GM11168 (cell line): ENCODE data around the gene LAMP5.

Experiments used
- in situ Hi-C: fragments of 300-500 bp; cut with MboI; formaldehyde crosslinking; loops from one replicate; pipeline ENCODE4 v1.12.0; 2022; ENCODE audit warnings: low sequenced_read_pairs; ENCODE audit not compliant: unreplicated experiment

LAMP5 gene

DNA sequence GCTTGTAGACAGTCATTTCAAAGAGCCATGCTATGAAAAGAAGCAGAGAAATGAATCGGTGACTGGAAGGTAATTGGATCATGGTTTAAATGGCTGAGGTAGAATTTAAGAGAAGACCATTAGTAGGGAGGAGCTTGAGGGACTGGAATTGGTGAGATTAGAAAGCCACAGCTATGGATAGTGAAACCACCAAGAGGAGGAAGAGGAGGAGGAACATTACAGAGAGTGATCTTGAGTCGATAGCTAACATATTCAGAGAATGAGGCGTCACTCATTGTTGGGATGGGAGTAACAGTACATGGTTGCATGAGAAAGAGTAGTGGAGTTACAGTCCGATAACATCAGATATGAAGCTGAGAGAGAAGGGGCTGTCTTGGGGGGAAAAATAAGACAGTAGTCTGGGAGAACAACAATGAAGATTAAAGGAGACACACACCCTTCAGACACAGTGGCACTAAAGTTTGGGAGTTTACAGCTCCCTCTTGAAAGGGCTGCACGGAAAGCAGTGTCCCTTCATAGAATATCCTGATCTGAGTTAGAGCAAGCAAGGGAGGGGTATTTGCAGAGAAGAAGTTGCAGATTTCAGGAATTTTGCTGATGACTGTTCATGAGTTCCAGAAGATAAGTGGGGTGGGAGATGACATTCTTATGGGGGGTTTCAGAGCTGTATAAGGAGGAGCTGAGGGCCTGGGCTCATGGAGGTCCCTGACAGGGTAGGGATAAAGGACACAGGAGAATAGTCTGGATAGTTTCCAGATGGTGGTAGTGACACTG, 15.1 kb upstream of the LAMP5 start:
- in situ Hi-C loops: no loop called here

GRCh38 chr20:9500121-9500520, 14.3 kb upstream of the LAMP5 start:
- in situ Hi-C loops: no loop called here

- in situ Hi-C loops: no loop called here
Observed at GRCh38 chr20:9501473-9501872, 12.9 kb upstream of the LAMP5 start.

DNA sequence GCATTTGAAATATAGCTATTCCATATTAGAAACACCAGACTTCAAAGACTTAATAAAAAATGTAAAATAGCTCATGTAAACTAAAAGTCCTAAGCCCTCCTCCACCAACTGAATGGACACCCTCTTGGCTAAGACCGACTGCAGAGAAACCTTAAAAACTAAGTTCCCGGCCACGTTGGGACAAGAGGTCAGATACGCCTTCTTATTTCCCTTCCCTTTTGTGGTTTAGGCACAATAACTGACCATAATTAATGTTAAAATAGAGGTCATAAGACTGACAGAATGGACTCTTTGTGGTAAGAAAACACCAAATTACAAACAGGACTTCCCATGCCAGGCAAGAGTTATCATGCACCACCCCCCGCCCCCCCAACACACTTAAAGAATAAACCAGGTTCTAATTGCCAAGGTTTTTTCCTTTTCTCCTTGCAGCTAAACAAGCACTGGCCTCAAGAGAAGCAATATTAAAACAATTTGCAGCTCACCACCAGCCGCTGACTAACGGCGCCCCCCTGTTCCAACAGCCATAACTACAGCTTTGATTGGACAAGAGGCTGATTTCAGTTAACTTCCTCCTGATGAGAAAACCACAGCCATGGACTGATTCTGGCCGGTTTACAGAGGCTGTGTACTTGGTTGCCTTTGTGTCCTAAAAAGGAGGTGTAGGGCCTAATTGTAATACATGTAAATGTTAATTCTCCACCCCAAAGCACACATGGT, 10.7 kb upstream of the LAMP5 start:
- in situ Hi-C loops: no loop called here

- in situ Hi-C loops: no loop called here
Observed at GRCh38 chr20:9506280-9506821, 8.0 kb upstream of the LAMP5 start.

GRCh38 chr20:9506964-9507369, 7.4 kb upstream of the LAMP5 start:
- in situ Hi-C loops: no loop called here

DNA sequence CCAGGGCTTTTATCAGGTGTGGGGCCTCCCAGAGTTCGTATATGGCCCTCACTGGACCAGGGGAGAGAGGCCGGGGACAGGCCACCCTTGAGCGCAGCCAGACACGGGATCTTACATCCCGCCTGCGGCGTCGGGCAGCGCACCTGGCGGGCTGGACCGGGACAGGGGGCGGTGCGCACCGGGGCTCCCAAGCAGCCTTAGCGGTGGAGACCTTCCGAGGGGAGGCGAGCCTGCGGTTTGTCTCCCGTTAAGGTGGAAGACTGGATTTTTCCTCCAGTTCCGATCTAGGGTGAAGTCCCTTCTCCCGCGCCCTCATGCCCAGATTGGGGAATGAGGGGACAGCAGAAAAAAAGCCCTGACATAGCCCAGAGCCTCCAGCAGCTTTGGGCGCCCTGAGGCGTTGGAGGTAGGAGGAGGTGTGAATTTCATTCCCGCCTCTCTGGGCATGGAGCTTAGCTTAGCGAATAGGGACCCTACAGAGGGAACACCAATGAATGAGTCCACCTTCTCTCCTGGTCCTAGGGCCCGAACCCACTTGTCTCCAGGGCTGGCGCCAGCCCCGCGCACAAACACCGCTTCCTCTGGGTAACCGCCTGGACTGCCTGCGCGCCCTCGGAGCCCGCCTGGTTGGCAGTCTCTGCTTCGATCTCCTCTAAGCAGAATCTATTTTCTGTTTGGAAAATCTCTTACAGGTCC, 6.7 kb upstream of the LAMP5 start:
- in situ Hi-C loops: no loop called here

GRCh38 chr20:9508240-9508661, 6.1 kb upstream of the LAMP5 start:
- in situ Hi-C loops: no loop called here

- in situ Hi-C loops: no loop called here
Observed at GRCh38 chr20:9508696-9509178, 5.7 kb upstream of the LAMP5 start.

DNA sequence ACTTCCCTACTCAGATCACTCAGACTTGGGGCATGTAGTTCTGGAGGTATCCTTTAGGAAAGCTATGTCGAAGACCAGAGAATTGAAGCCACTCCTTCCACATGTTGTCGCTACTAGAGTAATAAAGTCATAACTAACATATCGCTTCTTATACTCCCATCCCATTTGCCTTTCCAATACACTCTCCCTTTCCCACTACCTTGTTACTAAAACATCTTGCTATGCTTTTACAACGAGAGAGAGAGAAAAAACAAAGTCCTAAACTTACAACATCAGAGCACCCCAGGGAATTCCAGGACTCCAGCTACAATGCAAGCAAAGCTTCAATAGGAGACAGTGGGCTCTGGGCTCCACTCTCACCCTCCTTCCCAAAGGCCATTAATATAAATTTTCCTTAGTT, 5.1 kb upstream of the LAMP5 start:
- in situ Hi-C loops: no loop called here

- in situ Hi-C loops: loop anchor here (10.0 kb wide), 3 partner anchors 46 to 96 kb away; no protein-coding TSS in a partner anchor
Observed at GRCh38 chr20:9510911-9511310, 3.5 kb upstream of the LAMP5 start.

GRCh38 chr20:9514072-9514460, 324 bp upstream of the LAMP5 start:
- in situ Hi-C loops: loop anchor here (10.0 kb wide), 3 partner anchors 49 to 99 kb away; no protein-coding TSS in a partner anchor

GRCh38 chr20:9515214-9515585, 810 bp downstream of the LAMP5 start:
- in situ Hi-C loops: loop anchor here (10.0 kb wide), 3 partner anchors 50 to 100 kb away; no protein-coding TSS in a partner anchor

DNA sequence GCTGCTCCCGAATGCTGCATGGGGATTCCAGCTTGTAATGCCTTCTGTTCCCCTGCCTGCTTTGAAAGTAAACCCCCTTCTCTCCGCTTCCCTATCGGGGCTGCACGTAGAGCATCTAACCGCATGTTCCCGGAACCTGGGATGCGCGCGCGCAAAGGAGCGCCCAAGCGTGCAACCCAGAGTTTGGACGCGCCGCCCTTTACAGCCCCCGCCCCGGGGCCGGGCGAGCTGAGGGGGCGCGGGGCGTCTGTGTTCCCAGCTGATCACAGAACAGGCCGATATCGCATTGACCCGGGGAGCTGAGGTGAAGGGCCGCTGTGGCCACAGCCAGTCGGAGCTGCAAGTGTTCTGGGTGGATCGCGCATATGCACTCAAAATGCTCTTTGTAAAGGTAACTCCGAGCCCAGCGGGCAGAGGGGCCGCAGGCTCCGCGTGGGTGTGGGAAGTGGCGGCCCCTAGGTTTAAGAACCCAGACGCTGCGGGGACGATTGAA, 1.4 kb downstream of the LAMP5 start:
- in situ Hi-C loops: loop anchor here (10.0 kb wide), 3 partner anchors 51 to 101 kb away; no protein-coding TSS in a partner anchor

DNA sequence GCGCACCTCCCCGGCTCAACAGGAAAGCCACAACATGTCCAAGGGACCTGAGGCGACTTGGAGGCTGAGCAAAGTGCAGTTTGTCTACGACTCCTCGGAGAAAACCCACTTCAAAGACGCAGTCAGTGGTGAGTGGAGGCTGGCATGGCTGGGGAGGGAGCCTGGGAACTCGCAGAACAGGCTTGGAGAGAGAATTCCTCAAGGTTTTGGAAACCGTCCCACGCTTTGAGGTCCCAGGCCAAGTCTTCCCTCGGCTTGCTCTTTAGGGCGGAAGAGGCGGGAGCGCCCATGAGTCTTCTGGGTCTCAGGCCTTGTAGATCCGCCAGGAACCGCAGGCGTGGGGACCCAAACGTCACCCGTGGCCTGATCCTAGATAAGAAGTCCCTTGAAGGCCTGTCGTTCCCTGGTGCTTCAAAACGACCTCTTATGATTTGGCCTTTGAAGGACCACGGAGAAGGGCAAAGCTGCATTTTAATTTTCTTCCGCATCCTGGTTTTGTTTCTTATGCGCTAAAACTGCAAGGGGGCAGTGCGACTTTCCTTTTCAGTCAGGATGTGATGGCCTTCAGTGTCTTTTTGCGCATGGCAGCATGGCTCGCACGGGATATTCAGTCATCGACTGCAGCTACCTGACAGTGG, 2.0 kb downstream of the LAMP5 start:
- in situ Hi-C loops: loop anchor here (10.0 kb wide), 3 partner anchors 52 to 102 kb away; no protein-coding TSS in a partner anchor

DNA sequence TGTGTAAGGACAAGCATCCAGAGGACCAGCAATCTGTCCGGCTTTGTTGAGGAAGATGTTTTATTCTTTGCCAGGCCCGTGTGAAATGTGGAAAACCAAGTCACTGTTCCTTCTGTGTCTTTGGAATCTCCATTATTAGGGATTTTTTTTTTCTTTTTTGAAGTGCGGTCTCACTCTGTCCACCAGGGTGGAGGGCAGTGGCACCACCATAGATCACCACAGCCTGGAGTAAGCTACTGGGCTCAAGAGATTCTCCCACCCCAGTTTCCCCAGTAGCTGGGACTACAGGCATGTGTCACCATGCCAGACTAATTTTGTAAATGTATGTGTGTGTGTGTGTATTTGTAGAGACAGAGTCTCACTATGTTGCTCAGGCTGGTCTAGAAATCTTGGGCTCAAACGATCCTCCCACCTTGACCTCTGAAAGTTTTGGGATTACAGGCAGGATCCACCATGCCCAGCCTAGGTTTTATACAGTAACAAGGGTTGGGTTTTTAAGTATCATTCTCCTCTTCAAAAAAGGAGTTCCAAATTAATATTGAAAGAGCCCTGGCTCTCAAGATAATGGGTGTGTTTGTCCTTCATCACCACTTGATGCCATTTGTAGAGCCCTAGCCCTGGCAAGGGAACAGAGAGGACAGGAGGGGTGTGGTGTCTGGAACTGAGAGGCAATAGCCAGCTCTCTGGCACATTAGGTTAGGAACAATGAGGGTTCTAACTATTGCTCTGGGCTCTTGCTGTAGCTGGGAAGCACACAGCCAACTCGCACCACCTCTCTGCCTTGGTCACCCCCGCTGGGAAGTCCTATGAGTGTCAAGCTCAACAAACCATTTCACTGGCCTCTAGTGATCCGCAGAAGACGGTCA, 3.1 kb downstream of the LAMP5 start:
- in situ Hi-C loops: loop anchor here (10.0 kb wide), 3 partner anchors 53 to 103 kb away; no protein-coding TSS in a partner anchor

- in situ Hi-C loops: loop anchor here (10.0 kb wide), 3 partner anchors 54 to 104 kb away; no protein-coding TSS in a partner anchor
Observed at GRCh38 chr20:9518576-9519175, 4.3 kb downstream of the LAMP5 start.

- in situ Hi-C loops: no loop called here
Observed at GRCh38 chr20:9520086-9520485, 5.7 kb downstream of the LAMP5 start.
